Limb (tissue), 2 donors: ENCODE results near the gene ARHGAP24.
"Not testable (repeated sequence)": the region's sequence is repeated elsewhere in the genome, so short reads cannot be mapped to it uniquely, and the experiment has no call there.

Experiments
- DNase-seq, 2 donors: peaks; one replicate each; pipeline ENCODE4 v3.0.0-alpha.2; 2016; ENCODE audit errors: extremely low spot score in 2 of 2

Gene ARHGAP24

GRCh38 chr4:85482010-85482738, 7.2 kb downstream of the ARHGAP24 start:
- no peak for DNase-seq

DNA sequence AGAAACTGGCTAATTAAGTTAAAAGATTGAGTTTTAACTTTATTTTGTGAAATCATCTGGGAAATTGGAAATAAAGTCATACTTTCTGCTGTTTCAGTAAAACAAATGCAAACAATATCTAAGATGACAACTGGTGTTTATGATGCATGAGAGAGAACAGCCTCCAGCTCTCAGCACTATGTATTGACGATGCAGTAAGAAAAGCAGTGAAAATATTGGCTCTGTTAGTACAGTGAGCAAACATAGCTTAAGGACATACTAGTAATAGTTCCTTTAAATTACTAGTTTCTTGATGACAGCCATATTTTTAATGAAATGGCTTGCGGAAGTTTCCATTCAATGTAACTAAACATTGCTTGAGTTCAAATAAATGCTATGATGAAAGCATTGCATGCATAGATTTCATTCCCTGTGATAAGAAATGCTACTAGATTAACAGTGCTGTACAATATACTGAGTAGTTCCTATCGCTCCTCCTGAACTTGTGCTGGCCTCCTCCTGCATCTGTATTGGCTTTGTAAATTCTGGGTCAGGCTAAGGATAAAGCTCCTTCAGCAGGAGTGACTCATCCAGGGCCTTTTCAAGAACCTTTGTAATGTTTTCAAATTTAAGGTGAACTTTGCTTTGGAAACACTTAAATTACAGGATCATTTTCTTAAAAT, 11.6 kb downstream of the ARHGAP24 start:
- DNase-seq, result no peak

DNA sequence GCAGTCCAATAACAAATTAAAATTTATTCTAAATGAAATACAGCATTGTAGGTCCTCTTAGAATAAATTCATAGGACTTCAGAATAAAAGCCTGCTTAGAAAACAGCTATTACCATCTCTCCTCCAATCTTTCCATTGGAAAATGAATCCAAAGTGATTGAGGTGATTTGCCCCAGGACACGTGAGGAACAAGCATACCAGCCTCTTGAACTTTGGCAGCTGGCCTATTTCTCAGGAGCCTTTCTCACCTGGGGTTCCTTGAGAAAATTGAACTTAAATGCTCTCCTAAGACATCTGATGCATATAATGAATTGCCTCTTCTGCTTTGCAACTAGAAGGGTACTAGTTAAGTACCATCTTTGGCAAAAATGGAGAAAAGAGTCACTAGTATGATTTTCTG, 13.5 kb downstream of the ARHGAP24 start:
- DNase-seq, result no peak

GRCh38 chr4:85489273-85489981, 14.5 kb downstream of the ARHGAP24 start:
- no peak for DNase-seq

DNA sequence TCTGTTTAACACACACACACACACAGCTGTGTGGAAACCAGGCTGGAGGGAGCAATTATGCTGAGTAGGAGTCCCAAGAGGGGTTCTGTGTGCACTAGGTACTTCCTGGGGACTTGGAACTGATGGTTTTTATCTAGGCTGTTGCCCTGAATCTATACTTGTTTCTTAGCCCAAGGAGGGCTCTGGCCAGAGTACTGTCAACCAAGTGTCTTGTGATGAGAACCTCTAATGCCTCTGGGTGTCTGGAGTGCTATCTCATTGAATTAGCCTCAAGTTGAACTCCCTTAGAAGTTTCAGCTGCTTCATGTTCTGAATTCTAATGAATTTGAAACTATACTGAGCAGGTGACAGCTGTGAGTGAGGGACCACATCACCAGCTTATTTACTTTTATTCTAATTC, 16.6 kb downstream of the ARHGAP24 start:
- DNase-seq, result no peak

DNA sequence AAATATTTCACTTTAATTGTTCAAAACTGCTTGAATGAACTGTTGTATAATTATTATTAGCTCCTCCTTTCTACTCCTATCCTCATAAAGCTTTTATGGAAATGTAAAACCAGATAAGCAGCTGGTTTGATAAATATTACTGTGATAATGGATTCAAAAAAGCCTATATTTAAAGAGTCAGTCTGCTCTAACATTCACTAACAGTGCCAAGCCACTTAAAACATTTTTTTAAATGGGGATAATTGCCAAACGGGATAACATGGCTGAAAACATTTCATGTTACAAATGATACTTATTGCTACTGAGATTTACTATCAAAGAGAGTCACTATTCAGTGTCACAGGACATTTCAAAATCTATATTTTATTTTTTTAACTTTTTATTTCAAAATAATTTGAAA, 17.4 kb downstream of the ARHGAP24 start:
- DNase-seq, result no peak

DNA sequence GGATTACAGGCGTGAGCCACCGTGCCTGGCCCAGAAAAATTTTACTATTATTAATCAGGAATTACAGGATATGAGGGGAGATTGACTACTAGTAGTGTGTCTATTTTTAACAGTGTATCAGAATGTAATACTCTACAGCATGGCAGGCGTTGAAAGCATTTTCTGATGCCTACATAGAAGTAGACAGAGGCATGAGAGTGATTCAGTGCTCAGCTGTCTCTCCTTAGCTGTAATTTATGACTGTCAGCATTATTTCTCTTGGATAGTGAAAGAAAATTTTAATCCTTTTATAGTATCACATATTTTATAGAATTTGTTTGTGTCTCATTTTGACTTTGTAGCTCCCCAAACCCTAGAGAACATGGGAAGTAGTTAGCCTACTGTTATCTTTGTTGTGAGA, 20.7 kb downstream of the ARHGAP24 start:
- no peak for DNase-seq

DNA sequence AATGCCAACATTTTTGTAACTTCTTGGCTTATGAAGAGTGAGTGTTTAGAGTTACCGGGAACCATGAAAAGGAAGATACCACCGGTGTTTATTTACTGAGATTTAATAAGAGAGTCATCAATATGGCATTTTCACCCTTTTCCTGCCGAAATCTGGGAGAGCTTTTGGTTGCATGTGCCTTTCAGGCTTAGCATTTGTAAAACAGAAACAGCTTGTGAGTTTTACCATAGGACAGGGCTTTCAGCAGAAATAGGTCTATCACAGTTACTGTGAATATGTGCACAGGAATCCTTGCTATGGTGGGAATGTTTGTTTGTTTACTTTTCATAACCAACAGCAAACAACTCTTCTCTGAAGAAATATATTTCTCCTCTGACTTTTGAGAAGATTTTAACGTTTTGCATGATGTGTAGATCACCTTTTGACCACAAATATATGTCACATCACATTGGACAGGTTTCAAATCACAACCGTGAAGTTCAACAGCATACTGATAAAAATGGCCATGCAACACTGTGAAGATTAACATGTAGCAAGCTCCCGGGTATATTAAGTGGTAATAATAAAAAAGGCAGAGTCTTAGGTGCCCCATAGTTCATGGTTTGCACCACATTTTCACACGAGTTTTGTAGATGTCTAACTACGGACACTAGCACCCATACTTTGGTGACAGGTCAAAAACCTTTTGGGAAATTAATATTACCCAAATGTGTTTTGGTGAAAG, 21.3 kb downstream of the ARHGAP24 start:
- DNase-seq, result no peak

DNA sequence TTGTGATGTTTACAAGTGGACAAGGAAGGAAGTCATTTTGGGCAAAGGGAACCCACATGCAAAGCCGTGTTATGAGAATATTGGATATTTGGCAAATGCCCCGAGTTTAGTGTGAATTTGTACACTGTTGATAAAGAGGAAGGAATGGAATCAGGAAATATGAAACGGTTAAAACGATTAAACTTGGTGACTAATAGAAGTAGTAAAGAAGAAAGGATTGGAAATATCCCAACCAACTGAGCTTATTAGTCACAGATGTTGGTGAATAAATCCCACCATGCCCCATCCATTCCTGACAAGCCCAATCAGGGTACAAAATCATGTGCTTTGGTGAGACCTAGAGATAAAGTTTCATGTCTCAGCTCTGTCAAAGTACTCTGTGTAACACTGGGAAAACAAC, 22.0 kb downstream of the ARHGAP24 start:
- no peak for DNase-seq

GRCh38 chr4:85498068-85498733, 23.3 kb downstream of the ARHGAP24 start:
- no peak for DNase-seq

GRCh38 chr4:85499573-85499972, 24.6 kb downstream of the ARHGAP24 start:
- DNase-seq, result no peak

- no peak for DNase-seq
These were observed 25.3 kb downstream of the ARHGAP24 start for GRCh38 chr4:85500110-85500867.

DNA sequence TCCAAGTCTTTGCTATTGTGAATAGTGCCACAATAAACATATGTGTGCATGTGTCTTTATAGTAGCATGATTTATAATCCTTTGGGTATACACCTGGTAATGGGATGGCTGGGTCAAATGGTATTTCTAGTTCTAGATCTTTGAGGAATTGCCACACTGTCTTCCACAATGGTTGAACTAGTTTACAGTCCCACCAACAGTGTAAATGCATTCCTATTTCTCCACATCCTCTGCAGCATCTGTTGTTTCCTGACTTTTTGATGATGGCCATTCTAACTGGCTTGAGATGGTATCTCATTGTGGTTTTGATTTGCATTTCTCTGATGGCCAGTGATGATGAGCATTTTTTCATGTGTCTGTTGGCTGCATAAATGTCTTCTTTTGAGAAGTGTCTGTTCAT, 26.2 kb downstream of the ARHGAP24 start:
- DNase-seq, result not testable (repeated sequence)

- no peak for DNase-seq
These were observed 33.7 kb downstream of the ARHGAP24 start for GRCh38 chr4:85508654-85509053.

DNA sequence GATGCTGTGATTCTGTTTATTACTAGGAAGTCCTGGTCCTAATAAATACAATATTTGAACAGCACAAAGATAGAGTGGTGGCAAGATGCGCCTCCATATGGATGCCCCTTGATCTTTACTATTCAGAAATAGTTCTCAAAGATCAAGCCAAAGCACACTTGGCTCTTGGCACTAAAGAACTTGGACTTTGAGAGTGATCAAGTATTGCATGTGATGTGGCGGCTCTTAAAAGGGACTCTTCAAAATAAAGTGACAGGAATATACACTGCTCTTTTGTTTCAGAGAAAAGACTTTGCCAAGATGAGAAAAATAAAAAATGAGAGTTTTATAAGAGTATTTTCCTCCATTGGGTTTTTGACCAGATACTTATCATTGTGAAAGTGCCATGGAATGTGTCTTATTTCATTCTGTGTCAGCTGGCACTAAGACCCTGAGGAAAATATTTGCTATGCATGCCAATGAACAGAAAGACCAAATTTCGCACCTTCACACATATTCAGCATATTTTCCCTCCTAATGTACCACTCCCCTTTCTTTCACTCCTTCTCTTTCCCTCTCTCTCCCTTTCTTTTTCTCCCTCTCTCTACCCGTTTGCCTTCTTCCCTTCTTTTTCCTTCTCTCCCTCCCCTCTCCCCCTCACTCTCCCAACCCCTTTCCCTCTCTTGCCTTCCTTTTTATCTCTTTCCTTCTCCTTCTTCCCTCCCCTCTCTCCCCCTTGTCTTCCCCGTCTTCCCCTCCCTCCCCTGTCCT, 35.1 kb downstream of the ARHGAP24 start:
- no peak for DNase-seq

DNA sequence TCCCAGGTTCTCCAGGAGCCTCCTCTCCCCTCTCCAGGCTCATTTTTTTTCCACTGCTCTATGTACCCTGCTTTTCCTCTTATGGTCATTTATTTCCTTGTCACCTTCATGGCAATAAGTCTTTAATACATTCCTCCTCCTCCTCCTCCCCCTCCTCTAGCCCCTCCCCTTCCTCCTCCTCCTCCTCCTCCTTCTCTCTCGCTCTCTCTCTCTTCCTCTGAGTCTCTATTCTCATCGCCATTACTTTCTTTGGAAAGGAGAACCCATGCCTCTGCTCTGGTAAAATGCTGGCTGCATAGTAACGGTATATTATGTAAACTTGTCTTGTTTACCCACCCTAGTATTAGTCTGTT, 35.7 kb downstream of the ARHGAP24 start:
- DNase-seq, result no peak

DNA sequence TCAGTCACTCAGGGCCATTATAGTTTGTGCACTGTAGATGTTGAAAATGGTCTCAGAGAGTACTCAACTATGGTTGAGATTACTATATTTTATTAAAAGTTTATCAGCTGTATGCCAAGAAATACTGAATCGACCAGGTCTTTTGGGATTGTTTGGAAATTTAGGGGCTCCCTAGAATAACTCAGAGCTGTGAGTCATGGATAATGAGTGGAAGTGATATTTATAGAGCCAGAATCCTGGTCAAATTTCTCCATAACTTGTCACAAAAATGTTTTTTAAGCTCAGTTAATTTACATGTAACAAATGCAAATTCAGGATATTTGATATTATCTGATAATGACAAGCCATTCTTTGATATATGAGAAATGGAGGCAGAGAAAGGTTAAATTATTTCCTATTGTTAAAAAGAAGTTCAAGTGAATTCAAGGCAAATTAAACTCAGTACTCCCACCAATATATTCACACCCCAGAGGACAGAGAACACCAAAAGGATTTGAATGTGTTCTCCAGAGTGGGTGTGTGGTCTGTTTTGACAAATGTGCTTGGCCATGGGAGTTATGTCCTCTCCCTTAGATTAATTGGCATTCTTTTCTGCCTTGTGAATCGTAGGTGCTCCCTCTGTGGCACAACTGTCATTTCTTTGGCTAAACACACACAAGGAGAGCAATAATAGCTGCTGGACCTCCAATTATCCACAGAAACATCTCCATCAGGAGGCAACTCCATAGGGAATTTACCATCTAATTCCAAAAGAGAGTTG, 37.7 kb downstream of the ARHGAP24 start:
- no peak for DNase-seq

- no peak for DNase-seq
These were observed 39.2 kb downstream of the ARHGAP24 start for GRCh38 chr4:85514117-85514516.

DNA sequence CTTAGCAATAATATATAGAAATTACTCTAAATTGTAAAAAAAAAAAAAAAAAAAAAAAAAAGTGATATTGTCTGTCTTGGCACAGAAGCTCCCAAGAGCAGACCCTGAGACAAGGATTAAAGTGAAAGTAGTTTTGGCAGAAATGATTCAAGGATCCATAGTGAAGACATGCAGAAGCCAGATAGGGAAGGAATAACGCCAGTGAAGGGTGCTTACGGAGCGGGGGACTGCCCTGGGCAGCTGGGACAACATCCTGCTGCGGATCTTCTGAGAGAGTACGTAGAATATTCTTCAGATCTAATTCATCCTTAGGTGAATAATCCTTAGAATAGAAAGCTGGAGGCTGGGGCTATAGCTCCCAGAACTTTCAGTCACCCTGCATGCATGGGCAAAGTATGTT, 39.8 kb downstream of the ARHGAP24 start:
- no peak for DNase-seq
